ENCODE data around the gene GSTM3.

GRCh38 chr1:109782927-109783326, 42.1 kb upstream of the GSTM3 start:
- no peak for TF ChIP-seq POLR2A (IDR thresholded peaks at IDR 0.05)
- TF ChIP-seq, protein P1, sequence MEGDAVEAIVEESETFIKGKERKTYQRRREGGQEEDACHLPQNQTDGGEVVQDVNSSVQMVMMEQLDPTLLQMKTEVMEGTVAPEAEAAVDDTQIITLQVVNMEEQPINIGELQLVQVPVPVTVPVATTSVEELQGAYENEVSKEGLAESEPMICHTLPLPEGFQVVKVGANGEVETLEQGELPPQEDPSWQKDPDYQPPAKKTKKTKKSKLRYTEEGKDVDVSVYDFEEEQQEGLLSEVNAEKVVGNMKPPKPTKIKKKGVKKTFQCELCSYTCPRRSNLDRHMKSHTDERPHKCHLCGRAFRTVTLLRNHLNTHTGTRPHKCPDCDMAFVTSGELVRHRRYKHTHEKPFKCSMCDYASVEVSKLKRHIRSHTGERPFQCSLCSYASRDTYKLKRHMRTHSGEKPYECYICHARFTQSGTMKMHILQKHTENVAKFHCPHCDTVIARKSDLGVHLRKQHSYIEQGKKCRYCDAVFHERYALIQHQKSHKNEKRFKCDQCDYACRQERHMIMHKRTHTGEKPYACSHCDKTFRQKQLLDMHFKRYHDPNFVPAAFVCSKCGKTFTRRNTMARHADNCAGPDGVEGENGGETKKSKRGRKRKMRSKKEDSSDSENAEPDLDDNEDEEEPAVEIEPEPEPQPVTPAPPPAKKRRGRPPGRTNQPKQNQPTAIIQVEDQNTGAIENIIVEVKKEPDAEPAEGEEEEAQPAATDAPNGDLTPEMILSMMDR (IDR thresholded peaks at IDR 0.05): no peak

All from lower leg skin (tissue), 3 donors.